VCaP (cell line): Measurements from ENCODE around the gene PTPN21.

ENCODE experiments used
- H3K27ac ChIP-seq: fragments of 450-650 bp; 2 replicates; pipeline ENCODE4 v1.5.1; 2017
- TF ChIP-seq, protein P1 (sequence below): fragments of 450-650 bp; conservative IDR thresholded peaks from 2 replicates; pipeline ENCODE4 v1.5.1; 2017; ENCODE audit warnings: mild to moderate bottlenecking, moderate library complexity

Gene PTPN21

DNA sequence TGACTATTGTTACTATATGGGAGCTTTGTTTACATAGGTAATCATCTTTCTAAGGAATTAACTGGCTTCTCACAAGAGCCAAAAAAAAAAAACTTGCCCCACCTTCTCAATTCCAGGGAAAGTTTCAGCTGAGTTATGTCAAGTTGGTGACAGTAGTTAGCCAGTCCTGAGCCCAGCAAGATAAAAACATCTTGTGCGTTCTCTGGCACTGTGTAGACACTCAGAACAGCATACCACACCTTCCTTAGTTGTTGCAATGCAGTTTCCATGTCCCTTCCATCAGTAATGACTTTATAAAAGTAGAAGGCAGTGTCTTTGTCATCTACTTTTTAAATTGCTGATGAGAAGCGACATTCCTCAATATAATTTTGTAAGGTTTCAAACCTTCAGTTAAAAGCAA is 50.2 kb downstream of the PTPN21 start:
- no peak overlapping the region for H3K27ac ChIP-seq
- TF ChIP-seq, protein P1, sequence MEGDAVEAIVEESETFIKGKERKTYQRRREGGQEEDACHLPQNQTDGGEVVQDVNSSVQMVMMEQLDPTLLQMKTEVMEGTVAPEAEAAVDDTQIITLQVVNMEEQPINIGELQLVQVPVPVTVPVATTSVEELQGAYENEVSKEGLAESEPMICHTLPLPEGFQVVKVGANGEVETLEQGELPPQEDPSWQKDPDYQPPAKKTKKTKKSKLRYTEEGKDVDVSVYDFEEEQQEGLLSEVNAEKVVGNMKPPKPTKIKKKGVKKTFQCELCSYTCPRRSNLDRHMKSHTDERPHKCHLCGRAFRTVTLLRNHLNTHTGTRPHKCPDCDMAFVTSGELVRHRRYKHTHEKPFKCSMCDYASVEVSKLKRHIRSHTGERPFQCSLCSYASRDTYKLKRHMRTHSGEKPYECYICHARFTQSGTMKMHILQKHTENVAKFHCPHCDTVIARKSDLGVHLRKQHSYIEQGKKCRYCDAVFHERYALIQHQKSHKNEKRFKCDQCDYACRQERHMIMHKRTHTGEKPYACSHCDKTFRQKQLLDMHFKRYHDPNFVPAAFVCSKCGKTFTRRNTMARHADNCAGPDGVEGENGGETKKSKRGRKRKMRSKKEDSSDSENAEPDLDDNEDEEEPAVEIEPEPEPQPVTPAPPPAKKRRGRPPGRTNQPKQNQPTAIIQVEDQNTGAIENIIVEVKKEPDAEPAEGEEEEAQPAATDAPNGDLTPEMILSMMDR = no peak

DNA sequence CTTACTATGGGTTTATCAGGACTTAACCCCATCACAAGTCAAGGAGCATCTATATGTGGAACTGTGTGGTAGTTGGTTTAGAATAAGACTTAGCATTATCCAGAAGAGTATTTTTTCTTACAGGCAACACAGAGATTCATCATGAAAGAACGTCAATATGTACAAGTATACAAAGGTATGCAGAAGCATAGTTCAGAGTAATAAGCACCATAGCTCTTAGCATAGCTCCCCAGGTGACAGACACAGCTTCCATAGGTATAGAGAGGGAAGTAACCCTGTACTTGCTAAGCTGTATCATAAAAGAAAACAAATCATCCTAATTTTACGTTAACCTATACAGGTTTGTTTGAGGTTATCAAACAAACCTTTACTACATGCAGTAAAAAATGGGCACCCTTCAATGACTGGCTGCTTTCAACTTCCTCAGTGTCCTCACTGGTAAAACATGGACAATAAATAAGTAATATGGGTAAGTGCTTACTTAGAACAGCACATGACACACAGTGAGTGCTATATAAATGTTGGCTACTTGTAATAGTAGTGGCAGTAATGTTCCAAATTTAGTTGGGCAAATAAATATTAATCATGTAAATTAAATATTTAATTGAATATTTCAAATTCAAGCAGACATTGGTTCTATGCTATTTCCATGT is 50.9 kb downstream of the PTPN21 start:
- TF ChIP-seq, protein P1 = no peak

DNA sequence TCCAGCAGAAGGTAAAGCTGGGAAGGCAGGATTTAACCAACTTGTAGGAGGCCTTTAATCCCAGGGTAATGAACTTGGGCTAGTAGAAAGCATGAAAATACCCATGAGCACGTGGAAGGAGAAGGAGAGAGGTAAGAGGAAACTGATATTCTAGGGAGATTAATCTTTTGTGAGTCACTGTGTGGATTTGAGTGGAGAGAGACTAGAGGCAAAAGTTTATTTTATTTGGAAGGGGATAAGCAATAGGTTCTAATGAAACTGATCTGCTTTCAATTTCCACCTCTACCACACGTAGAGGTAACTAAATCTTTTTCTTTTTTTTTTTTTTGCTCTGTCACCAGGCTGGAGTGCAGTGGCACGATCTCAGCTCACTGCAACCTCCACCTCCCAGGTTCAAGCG is 52.1 kb downstream of the PTPN21 start:
- H3K27ac ChIP-seq = no peak overlapping the region
- TF ChIP-seq, protein P1 = no peak

More for the DNA sequence above, 50.9 kb downstream of the PTPN21 start:
- no peak overlapping the region for H3K27ac ChIP-seq

DNA sequence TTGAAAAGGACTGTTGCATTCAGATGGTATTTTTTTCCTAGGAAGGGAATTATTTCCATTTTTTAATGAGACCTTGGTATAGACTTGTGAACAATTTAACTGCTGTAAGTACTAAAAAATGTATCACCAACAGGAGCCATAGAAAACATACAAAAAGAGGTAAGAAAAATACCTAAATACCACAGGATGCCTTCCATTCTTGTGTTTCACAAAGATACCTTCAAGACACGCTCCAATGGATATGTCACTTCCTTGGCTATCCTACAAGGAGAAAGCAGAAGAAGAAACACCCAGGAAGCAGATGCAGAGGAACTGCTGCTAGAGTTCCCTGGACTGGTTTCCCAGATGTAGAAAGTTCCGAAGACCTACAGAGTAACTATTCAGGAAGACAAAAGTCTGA is 54.2 kb downstream of the PTPN21 start:
- TF ChIP-seq, protein P1 = no peak
- H3K27ac ChIP-seq = no peak overlapping the region

DNA sequence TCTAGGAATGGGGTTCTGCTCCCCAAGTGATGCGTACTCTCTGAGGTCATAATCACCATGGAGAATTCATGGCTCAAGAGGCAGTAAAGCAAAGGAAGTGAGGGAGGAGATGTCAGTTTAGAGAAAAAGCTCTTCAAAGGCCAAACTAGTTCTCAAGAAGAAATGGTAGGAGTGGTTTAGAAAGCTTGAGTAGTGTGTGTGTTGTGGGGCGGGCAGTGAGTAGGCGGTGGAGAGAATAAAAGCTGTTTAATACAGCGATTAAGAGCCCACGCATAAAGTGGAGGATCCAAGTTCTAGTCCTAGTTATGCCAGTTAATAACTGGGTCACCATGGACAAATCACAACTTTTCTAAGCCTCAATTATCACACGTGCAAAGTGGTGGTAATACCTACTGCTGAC is 55.6 kb downstream of the PTPN21 start:
- H3K27ac ChIP-seq = no peak overlapping the region

DNA sequence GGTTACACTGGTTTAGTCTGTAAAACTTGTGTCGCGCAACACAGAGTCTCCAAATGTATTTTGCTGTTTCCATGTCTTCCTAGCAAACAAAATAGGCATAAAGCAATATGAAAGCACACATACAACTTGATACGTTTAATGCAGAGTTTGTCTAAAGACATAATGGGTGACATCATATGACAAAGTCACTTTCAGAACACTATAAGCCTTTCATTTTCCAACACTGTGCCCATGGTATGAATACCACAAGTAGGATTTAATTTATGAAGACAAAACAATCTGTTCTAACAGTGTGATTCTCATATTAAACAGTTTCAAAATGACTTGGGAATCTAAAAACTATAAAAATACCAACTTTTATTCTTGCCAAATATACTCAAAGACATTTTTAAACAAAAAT is 58.4 kb downstream of the PTPN21 start:
- TF ChIP-seq, protein P1 = no peak
- no peak overlapping the region for H3K27ac ChIP-seq

More for the DNA sequence above, 55.6 kb downstream of the PTPN21 start:
- TF ChIP-seq, protein P1 = no peak

DNA sequence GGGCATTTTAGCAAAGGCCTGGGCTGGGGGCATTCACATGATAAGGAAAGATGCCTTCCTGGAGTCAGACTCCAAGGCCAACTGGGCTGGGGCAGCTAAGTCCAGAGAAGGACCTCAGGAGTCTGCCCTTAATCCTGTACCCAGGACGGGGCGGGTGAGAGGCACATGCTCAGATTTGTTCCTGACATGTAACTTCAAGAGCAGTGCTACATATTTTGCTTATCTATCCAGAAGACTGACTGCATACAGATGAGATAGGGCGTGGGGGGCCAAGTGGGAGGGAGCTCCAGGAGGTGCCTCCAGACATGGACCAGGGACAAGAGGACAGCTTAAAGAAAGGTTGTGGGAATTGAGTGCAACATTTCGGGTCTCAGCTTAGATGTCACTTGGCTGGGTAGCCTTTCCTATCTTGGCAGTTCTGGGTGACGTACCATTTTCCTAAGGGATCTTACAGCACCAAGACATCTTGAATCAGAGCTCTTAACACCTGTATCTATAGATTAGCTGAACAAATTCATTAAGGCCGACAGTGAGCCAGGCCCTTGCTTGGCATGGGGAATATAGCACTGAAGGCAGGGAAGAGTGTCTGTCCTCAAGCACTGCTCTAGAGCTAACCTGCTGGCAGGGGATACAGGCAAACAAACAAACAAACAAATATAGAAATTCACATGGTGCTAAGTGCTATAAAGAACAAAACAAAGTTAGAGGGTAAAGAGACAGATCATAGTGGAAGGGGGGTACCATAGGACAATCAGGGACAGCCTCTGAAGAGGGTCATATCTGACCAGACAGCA is 61.2 kb downstream of the PTPN21 start:
- H3K27ac ChIP-seq = peak overlapping the region; percentile 44; the same call in 1 of the 2 replicates
- TF ChIP-seq, protein P1 = no peak
